Osteoblast (primary cell): ENCODE results near the gene PNPO. TPM values are rescaled to one million over a fixed set of nuclear protein-coding genes. Genes with fewer than 3 reads are reported as not detected.

ENCODE experiments used
- DNase-seq: peaks from one replicate; pipeline ENCODE4 v3.0.0; 2011; ENCODE audit warnings: low spot score, mixed read lengths; ENCODE audit not compliant: insufficient read length; ENCODE audit errors: missing footprints
- H2AFZ ChIP-seq: 2 replicates; pipeline ENCODE4 v1.6.0; 2011; ENCODE audit warnings: mild to moderate bottlenecking, low read length
- H3K27ac ChIP-seq: 2 replicates; pipeline ENCODE4 v1.5.1; 2011; ENCODE audit warnings: mild to moderate bottlenecking, low read depth, low read length, moderate library complexity
- H3K27me3 ChIP-seq: 2 replicates; pipeline ENCODE4 v1.6.0; 2012; ENCODE audit warnings: mild to moderate bottlenecking, control low read depth, inconsistent platforms, low read length, moderate library complexity; ENCODE audit not compliant: insufficient read depth
- H3K36me3 ChIP-seq: 2 replicates; pipeline ENCODE4 v1.5.1; 2011; ENCODE audit warnings: mild to moderate bottlenecking, low read length, control low read depth, moderate library complexity; ENCODE audit not compliant: insufficient read depth
- H3K4me1 ChIP-seq: 2 replicates; pipeline ENCODE4 v1.5.1; 2011; ENCODE audit warnings: mild to moderate bottlenecking, low read length, control low read depth, moderate library complexity; ENCODE audit not compliant: insufficient read depth
- H3K4me2 ChIP-seq: 2 replicates; pipeline ENCODE4 v1.6.0; 2011; ENCODE audit warnings: mild to moderate bottlenecking, low read length; ENCODE audit not compliant: insufficient read depth
- H3K4me3 ChIP-seq: fragments of 200-600 bp; sonication (generic); 3 replicates; pipeline ENCODE4 v1.5.1; 2012; ENCODE audit warnings: mild to moderate bottlenecking, low read length, inconsistent platforms; ENCODE audit not compliant: insufficient read depth
- H3K79me2 ChIP-seq: 2 replicates; pipeline ENCODE4 v1.6.0; 2012; ENCODE audit warnings: mild to moderate bottlenecking, low read length, control low read depth, inconsistent platforms; ENCODE audit not compliant: insufficient read depth
- H3K9me3 ChIP-seq: 2 replicates; pipeline ENCODE4 v1.5.1; 2011; ENCODE audit warnings: low read depth, low read length, control low read depth
- H4K20me1 ChIP-seq: 2 replicates; pipeline ENCODE4 v1.6.0; 2012; ENCODE audit warnings: mild to moderate bottlenecking, low read length, control low read depth; ENCODE audit not compliant: insufficient read depth
- total RNA-seq: library from RNA; depleted of rRNA; stranded (reverse); fragments of >200 nt; gene quantifications from 2 replicates; pipeline ENCODE4 v1.2.3, GENCODE V29; 2012
- TF ChIP-seq, protein P1 (sequence below): IDR thresholded peaks from 2 replicates; pipeline ENCODE4 v1.5.1; 2011; ENCODE audit warnings: mild to moderate bottlenecking, low read depth, low read length, moderate library complexity; ENCODE audit errors: extremely low read depth

Gene PNPO
- total RNA-seq, 1 donor = 31.5 TPM

GRCh38 chr17:47895856-47896671 lies 45.3 kb upstream of the PNPO start, which contains the start of gene SP2:
TSS of gene SP2 (plus strand) at chr17:47896236. CDS start at chr17:47896287, 51 bp downstream.
- TF ChIP-seq, protein P1, sequence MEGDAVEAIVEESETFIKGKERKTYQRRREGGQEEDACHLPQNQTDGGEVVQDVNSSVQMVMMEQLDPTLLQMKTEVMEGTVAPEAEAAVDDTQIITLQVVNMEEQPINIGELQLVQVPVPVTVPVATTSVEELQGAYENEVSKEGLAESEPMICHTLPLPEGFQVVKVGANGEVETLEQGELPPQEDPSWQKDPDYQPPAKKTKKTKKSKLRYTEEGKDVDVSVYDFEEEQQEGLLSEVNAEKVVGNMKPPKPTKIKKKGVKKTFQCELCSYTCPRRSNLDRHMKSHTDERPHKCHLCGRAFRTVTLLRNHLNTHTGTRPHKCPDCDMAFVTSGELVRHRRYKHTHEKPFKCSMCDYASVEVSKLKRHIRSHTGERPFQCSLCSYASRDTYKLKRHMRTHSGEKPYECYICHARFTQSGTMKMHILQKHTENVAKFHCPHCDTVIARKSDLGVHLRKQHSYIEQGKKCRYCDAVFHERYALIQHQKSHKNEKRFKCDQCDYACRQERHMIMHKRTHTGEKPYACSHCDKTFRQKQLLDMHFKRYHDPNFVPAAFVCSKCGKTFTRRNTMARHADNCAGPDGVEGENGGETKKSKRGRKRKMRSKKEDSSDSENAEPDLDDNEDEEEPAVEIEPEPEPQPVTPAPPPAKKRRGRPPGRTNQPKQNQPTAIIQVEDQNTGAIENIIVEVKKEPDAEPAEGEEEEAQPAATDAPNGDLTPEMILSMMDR = no peak
- Histone ChIP-seq H2AFZ (peak within 1 kb of the TSS; percentile 87), H3K36me3 (no peaks in the 10 kb centered on the region)

GRCh38 chr17:47896672-47897490 lies 44.5 kb upstream of the PNPO start:
- peak overlapping the region; percentile 86 for H3K4me3 ChIP-seq
- peaks cover 49% of the 10 kb centered on the region for H3K79me2 ChIP-seq
- TF ChIP-seq, protein P1 = no peak
- no peaks in the 10 kb centered on the region for H4K20me1 ChIP-seq
- peak overlapping the region; percentile 75 for H2AFZ ChIP-seq
- no peaks in the 10 kb centered on the region for H3K36me3 ChIP-seq
- H3K4me1 ChIP-seq = peaks cover 39% of the 10 kb centered on the region
- H3K4me2 ChIP-seq = peak overlapping the region; percentile 88
- H3K27ac ChIP-seq = peak overlapping the region; percentile 90
- H3K9me3 ChIP-seq = no peaks in the 10 kb centered on the region
- H3K27me3 ChIP-seq = no peaks in the 10 kb centered on the region
- no peak for DNase-seq

More at GRCh38 chr17:47895856-47896671, 45.3 kb upstream of the PNPO start, which contains the start of gene SP2:
- H4K20me1 ChIP-seq = no peaks in the 10 kb centered on the region
- H3K4me2 ChIP-seq = peak within 1 kb of the TSS; percentile 93
- DNase-seq = peak; percentile 99
- no peaks in the 10 kb centered on the region for H3K9me3 ChIP-seq
- no peaks in the 10 kb centered on the region for H3K27me3 ChIP-seq
- H3K27ac ChIP-seq = peak within 1 kb of the TSS; percentile 90
- peaks cover 36% of the 10 kb centered on the region for H3K4me1 ChIP-seq
- peaks cover 42% of the 10 kb centered on the region for H3K79me2 ChIP-seq
- H3K4me3 ChIP-seq = peak within 1 kb of the TSS; percentile 86

- no peak for DNase-seq
- H2AFZ ChIP-seq = no peak overlapping the region
- no peaks in the 10 kb centered on the region for H3K36me3 ChIP-seq
- H3K4me1 ChIP-seq = peaks cover 39% of the 10 kb centered on the region
- TF ChIP-seq, protein P1 = no peak
- H3K4me2 ChIP-seq = peak overlapping the region; percentile 88
- H3K27me3 ChIP-seq = no peaks in the 10 kb centered on the region
- H3K4me3 ChIP-seq = peak overlapping the region; percentile 86
- H3K9me3 ChIP-seq = no peaks in the 10 kb centered on the region
- peaks cover 56% of the 10 kb centered on the region for H3K79me2 ChIP-seq
- peak overlapping the region; percentile 90 for H3K27ac ChIP-seq
- H4K20me1 ChIP-seq = no peaks in the 10 kb centered on the region
These were observed 43.8 kb upstream of the PNPO start for GRCh38 chr17:47897561-47897960.
